CD4-positive, alpha-beta T cell treated with Interleukin-10 for 1 hour (primary cell): ENCODE results near the gene CHRM5.
"Not testable (repeated sequence)": the region's sequence is repeated elsewhere in the genome, so short reads cannot be mapped to it uniquely, and the experiment has no call there.

Source experiments
- DNase-seq: peaks from one replicate; pipeline ENCODE4 v3.0.0-alpha.2; 2020

Gene CHRM5

DNA sequence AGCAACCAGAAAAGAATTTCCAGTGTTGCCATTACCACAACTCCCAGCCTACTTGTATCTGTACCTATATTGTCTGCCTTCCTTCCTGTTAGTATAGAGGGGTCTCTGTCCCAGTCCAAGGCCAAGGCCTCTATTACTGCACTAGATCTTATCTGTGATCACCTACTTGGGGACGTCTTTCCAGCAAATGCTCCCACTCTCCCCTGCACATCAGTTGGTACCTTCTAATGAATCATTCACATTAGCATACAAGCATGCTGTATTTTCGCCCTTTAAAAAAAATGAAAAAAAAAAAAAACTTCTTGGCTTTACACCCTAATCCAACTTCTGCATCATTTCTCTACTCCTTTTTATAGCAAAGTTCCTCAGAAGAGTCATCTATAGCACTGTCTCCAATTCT is 75.5 kb downstream of the CHRM5 start:
- DNase-seq, result no peak

DNA sequence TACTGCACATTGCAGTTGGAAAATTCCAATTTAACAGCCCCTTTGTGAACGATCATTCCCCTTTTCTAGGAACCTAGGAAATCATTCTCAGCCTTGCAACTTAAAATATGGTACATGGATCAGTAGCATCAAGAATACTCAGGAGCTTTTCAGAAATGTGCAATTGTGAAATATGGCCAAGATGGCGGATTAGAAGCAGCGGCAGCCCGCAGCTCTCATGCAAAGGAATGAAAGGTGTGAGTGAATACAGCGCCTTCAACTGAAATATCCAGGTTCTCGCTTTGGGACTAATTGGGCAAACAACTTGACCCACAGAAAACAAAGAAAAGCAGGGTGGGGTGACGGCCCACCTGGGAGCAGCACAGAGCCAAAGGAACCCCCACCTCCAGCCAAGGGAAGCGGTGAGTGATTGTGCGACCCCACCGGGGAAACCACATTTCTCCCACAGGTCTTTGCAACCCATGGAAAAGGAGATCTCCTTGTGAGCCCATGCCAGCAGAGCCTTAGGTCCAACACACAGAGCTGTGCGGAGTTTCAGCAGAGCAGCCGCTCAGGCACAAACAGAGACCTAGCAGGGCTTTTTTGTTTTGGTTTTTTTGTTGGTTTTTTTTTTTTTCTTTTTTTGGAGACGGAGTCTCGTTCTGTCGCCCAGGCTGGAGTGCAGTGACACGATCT is 78.3 kb downstream of the CHRM5 start:
- DNase-seq, result no peak

DNA sequence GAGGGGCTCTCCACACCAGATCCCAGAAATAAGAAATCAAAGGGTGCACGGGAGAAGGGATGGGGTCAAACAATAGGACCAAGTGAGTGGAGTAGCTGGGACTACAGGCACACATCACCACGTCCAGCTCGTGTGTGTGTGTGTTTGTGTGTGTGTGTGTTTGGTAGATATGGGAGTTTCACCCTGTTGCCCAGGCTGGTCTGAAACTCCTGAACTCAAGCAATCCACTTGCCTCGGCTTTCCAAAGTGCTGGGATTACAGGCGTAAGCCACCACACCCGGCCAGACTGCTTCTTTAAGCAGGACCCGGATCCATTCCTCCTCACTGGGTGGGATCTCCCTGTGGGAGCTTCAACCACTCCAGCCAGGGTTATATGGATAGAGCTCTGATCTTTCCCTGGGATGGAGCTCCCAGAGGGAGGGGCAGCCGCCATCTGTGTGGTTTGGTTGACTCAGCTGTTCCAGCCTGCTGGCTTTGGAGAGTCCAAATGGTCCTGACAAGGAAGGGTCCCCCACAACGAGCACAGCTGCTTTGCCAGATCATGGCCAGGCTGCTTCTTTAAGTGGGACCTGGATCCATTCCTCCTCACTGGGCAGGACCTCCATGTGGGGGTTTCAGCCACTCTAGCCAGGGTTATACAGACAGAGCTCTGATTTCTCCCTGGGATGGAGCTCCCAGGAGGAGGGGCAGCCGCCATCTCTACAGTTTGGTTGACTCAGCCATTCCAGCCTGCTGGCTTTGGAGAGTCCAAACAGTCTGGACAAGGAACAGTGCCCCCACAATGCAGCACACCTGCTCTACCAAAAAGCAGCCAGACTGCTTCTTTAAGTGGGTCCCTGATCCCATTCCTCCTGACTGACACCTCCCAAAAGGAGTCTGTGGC is 79.8 kb downstream of the CHRM5 start:
- DNase-seq, result no peak

DNA sequence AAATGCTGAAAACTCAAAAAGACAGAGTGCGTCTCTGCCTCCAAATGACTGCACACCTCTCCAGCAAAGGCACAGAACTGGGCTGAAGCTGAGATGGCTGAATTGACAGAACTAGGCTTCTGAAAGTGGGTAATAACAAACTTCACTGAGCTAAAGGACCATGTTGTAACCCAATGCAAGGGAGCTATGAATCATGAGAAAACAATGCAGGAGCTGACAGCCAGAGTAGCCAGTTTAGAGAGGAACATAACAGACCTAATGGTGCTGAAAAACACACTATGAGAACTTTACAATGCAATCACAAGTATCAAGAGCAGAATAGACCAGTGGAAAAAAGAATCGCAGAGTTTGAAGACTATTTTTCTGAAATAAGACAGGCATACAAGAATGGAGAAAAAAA is 80.8 kb downstream of the CHRM5 start:
- DNase-seq, result no peak

GRCh38 chr15:34050385-34050784 is 82.1 kb downstream of the CHRM5 start:
- DNase-seq, result not testable (repeated sequence)

- DNase-seq, result no peak
Measured at GRCh38 chr15:34054081-34054707, 85.9 kb downstream of the CHRM5 start.

- no peak for DNase-seq
Measured at GRCh38 chr15:34055868-34056595, 87.7 kb downstream of the CHRM5 start.

GRCh38 chr15:34056911-34057310 is 88.6 kb downstream of the CHRM5 start:
- DNase-seq, result no peak

DNA sequence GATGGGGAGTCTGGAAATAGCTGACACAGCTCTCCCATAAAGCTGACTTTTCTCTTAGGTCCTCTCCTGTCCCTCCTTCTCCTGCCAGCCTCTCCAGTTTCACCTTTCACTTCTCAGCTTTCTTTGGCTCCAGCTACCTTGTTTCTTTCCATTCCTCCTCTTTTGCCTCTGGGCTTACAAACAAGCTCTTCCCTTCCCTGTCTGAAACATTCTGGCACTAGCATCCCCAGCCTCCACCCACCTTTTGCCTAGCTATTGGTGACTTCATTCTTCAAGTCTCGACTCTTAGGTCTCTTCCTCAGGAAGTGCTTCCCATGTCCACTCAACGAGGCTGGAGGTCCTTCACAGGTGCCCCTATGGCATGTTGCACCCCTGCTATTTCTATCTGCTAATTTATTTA is 91.2 kb downstream of the CHRM5 start:
- DNase-seq, result no peak

GRCh38 chr15:34059946-34060345 is 91.6 kb downstream of the CHRM5 start:
- DNase-seq, result no peak

DNA sequence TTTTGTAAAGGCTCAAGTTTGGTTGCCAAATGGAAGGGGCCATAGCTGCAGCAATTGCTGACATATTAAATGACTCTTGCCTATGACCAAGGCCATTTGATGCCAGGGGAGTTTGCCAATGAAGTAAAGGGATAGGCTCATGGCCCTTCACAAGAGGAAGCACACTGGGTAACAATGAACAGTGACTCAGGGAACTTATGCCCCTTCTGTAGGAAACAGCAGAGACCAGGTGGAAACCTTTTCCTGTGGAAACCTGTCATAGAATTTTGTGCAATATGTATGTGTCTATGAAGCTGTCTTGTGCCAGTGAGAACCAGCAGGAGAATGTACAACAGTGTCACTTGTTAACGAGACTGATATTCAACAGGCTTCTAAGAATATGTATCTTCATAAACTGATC is 96.1 kb downstream of the CHRM5 start:
- DNase-seq, result no peak

- DNase-seq, result no peak
Measured at GRCh38 chr15:34065261-34065660, 97.0 kb downstream of the CHRM5 start.

DNA sequence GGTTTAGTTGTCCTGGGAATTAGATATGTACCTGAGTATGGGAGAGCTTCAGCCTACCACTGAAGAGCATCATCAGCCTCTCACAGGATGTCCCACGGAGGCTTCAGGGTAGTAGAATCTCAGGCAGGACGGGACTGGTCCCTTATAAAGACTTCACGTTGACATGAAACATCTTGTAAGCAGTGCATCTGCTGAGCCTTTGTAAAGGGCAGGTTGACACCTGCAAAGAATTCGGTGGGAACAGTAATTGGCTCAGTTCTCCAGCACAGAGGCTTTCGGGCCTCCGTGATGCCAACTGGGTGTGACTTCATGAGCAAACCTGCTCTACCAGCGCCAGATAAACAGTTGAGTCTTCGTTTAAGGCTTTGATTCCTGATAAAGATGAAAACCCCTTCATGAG is 97.6 kb downstream of the CHRM5 start:
- DNase-seq, result no peak

DNA sequence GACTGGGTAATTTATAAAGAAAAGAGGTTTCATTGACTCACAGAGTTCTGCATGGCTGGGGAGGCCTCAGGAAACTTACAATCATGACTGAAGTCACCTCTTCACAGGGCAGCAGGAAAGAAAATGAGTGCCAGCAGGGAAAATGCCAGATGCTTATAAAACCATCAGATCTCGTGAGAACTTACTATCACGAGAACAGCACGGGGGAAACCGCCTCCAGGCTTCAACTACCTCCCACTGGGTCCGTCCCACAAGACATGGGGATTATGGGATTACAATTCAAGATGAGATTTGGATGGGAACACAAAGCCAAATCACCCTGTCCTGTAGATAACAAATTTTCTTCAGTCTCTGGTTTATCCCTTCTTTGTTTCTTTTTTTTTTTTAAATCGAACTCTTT is 101.7 kb downstream of the CHRM5 start:
- no peak for DNase-seq

- no peak for DNase-seq
Measured at GRCh38 chr15:34076785-34077184, 108.5 kb downstream of the CHRM5 start.

GRCh38 chr15:34078900-34079299 is 110.6 kb downstream of the CHRM5 start:
- DNase-seq, result no peak

- DNase-seq, result no peak
Measured at GRCh38 chr15:34079904-34080303, 111.6 kb downstream of the CHRM5 start.

DNA sequence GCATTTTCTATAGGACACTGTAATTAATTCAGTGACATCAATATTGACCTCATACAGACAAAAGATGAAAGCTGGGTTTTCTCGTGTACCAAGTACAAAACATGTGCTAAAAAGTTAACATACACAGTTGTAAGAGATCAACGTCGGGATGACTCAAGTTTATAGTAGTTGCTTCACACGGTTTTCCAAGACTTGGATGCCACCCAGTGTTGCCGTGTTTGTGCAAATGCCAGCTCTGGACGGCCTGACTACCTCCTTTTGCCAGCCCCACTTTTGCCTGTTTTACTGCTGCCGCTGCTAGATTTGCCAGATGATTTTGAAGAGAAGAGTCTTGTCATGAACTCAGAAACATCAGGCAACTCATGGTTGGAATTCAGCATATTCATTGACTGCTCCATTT is 115.8 kb downstream of the CHRM5 start:
- DNase-seq, result no peak

DNA sequence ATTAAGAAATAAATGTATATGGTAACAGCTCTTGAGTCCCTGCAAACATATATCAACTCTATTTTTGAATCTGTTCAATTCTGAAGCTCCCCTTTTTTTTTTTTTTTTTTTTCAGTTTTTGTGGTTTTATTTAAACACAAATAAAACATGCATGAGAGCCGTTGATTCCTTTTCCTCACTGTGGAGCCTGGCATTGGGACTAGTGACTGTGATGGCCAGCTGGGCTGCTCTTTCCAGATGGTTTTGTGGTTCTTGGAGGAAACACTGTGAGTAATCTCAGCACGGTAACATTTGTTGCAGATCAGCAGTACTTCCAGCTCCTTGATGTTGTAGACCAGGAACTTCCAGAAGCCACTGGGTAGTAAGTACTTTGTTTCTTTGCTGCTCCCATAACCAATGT is 117.4 kb downstream of the CHRM5 start:
- no peak for DNase-seq

GRCh38 chr15:34099914-34100313 is 131.6 kb downstream of the CHRM5 start:
- DNase-seq, result no peak

DNA sequence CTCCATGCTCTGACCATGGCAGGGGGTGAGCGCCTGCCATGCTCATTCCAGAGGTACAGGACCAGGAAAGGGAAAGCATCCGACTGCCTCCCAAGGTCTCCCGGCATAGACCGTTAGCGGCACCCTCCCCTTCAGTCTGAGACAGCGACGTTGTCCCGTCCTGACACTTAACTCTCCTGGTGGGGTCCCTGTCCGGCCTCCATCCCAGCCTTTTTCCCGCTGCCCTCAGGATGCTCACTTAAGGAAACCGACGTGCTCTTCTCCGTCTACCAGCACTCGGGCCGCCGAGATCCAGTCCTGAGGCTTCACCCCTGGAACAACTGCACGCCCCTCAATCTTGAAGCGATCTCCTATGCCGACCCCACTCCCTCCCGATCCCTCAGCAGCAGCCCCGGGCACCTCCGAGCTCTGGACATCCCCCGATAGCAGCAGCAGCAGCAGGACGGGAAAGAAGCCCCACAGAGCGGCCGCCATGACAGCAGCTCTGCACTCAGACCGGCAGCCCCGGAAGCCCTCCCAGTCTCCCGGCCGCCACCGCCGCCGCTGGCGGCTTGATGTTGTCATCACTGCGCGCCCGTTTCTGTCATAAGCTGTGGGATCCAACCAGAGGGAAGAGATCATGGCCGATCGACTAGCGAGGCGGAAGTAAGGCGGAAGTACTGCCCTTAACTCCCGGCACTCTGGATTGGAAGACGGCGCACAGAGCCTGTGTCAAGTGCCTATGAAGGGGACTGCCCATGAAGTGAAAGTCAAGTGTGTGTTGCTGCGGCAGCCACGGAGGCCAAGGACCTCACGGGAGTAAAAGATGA is 133.3 kb downstream of the CHRM5 start, which contains the start of the genes EMC7 and PGBD4:
Gene EMC7 (minus strand): TSS at position 497 of the 809 bp plus-strand sequence. CDS start 23 bp downstream, at position 474.
Gene PGBD4 (plus strand): TSS at position 718 of the 809 bp plus-strand sequence. CDS start 449 bp downstream, outside the sequence.
- DNase-seq, result peak; percentile 99
